Endodermal cell (in vitro differentiated cells): ENCODE results near the gene VGLL1. TPM values are rescaled to one million over a fixed set of nuclear protein-coding genes. Genes with fewer than 3 reads are reported as not detected.

Experiments
- DNase-seq: peaks from one replicate; pipeline ENCODE4 v3.0.0-alpha.2; 2017
- H3K27ac ChIP-seq: 2 replicates; pipeline ENCODE4 v1.5.1; 2013; ENCODE audit warnings: mild to moderate bottlenecking, low read depth, low read length, moderate library complexity
- H3K27me3 ChIP-seq: 2 replicates; pipeline ENCODE4 v1.6.1; 2013; ENCODE audit warnings: mild to moderate bottlenecking, low read length, moderate library complexity; ENCODE audit not compliant: insufficient read depth, control insufficient read depth, poor library complexity, severe bottlenecking
- H3K36me3 ChIP-seq: 2 replicates; pipeline ENCODE4 v1.7.0; 2013; ENCODE audit warnings: mild to moderate bottlenecking, low read length, moderate library complexity; ENCODE audit not compliant: control insufficient read depth, insufficient read depth
- H3K4me1 ChIP-seq: one replicate; pipeline ENCODE4 v1.7.0; 2013; ENCODE audit warnings: low read length; ENCODE audit not compliant: control insufficient read depth, insufficient read depth
- H3K4me3 ChIP-seq: 2 replicates; pipeline ENCODE4 v1.5.1; 2013; ENCODE audit warnings: mild to moderate bottlenecking, low read length, moderate library complexity
- H3K9ac ChIP-seq: 2 replicates; pipeline ENCODE4 v1.6.1; 2013; ENCODE audit warnings: mild to moderate bottlenecking, low read length, moderate library complexity; ENCODE audit not compliant: poor library complexity, severe bottlenecking; ENCODE audit errors: extremely low read depth
- H3K9me3 ChIP-seq: 2 replicates; pipeline ENCODE4 v1.6.1; 2013; ENCODE audit warnings: mild to moderate bottlenecking, low read length, moderate library complexity; ENCODE audit not compliant: control insufficient read depth
- H3K27ac Mint-ChIP-seq: 2 replicates; pipeline ENCODE4 v1.8.0; 2020; ENCODE audit warnings: mixed read lengths
- H3K27me3 Mint-ChIP-seq: 2 replicates; pipeline ENCODE4 v1.8.0; 2021; ENCODE audit warnings: mild to moderate bottlenecking, mixed read lengths; ENCODE audit not compliant: insufficient read depth
- H3K36me3 Mint-ChIP-seq: 2 replicates; pipeline ENCODE4 v1.8.0; 2020; ENCODE audit warnings: low read depth, mixed read lengths
- H3K4me1 Mint-ChIP-seq: 2 replicates; pipeline ENCODE4 v1.8.0; 2020; ENCODE audit warnings: mixed read lengths
- H3K4me3 Mint-ChIP-seq: 2 replicates; pipeline ENCODE4 v1.8.0; 2020; ENCODE audit warnings: mild to moderate bottlenecking, moderate library complexity, mixed read lengths
- H3K9me3 Mint-ChIP-seq: 2 replicates; pipeline ENCODE4 v1.8.0; 2020; ENCODE audit warnings: mild to moderate bottlenecking, mixed read lengths
- CTCF ChIP-seq: fragments of 200-600 bp; sonication (generic); conservative IDR thresholded peaks from 2 replicates; pipeline ENCODE4 v1.5.0; 2021; ENCODE audit warnings: antibody characterized with exemption, mild to moderate bottlenecking
- WGBS, 2 experiments: methylation state at CpG; one replicate each; pipeline versions ENCODE4 v1.1.5 to v1.1.7; 2013; ENCODE audit warnings: missing lambda C conversion rate in 2 of 2, mixed read lengths in 1 of 2; ENCODE audit not compliant: insufficient coverage in 1 of 2, insufficient read length in 1 of 2; 5-methylcytosine and 5-hydroxymethylcytosine counted together
- total RNA-seq, 2 donors: library from RNA; stranded (reverse); fragmentation: NEBNext Ultra II Directional in 1 of 2; extraction: Animal tissue kit (Norgen Biotek cat#: 25700) in 1 of 2; gene quantifications; 2 replicates in 1 of 2; 3 replicates in 1 of 2; pipeline ENCODE4 v1.2.1, GENCODE V29; 2021

VGLL1 gene
- total RNA-seq, 2 donors from 2014 or later = not detected

- WGBS, 2 experiments = 65% methylated on average over 5 of the region's 6 CpGs; no CpG with 5 or more reads in 1 of the 2 experiments
Measured at GRCh38 chrX:136491832-136492231, 40.2 kb upstream of the VGLL1 start.

GRCh38 chrX:136493011-136493410, 39.0 kb upstream of the VGLL1 start:
- no peak for DNase-seq
- Mint-ChIP-seq H3K27ac (no peak overlapping the region), H3K9me3 (peaks cover 42% of the 10 kb centered on the region), H3K4me3 (no peak overlapping the region), H3K36me3 (no peaks in the 10 kb centered on the region), H3K27me3 (peaks cover 14% of the 10 kb centered on the region), H3K4me1 (peaks cover 4% of the 10 kb centered on the region)
- Histone ChIP-seq H3K9me3 (no peaks in the 10 kb centered on the region), H3K9ac (no peak overlapping the region), H3K27me3 (peaks cover 9% of the 10 kb centered on the region), H3K36me3 (no peaks in the 10 kb centered on the region), H3K27ac (no peak overlapping the region), H3K4me1 (no peaks in the 10 kb centered on the region), H3K4me3 (no peak overlapping the region)
- 50 to 63% methylated on average over 1 of the region's 1 CpG for WGBS, 2 experiments
- TF ChIP-seq CTCF = no peak

More at GRCh38 chrX:136491832-136492231, 40.2 kb upstream of the VGLL1 start:
- H3K36me3 Mint-ChIP-seq = no peaks in the 10 kb centered on the region
- no peak overlapping the region for H3K4me3 Mint-ChIP-seq
- peaks cover 4% of the 10 kb centered on the region for H3K4me1 Mint-ChIP-seq
- no peaks in the 10 kb centered on the region for H3K4me1 ChIP-seq
- peak; percentile 60 for TF ChIP-seq CTCF
- peaks cover 16% of the 10 kb centered on the region for H3K27me3 Mint-ChIP-seq
- H3K4me3 ChIP-seq = no peak overlapping the region
- no peak overlapping the region for H3K27ac ChIP-seq
- no peak overlapping the region for H3K27ac Mint-ChIP-seq
- H3K9ac ChIP-seq = no peak overlapping the region
- no peaks in the 10 kb centered on the region for H3K9me3 ChIP-seq
- peaks cover 46% of the 10 kb centered on the region for H3K9me3 Mint-ChIP-seq
- peaks cover 9% of the 10 kb centered on the region for H3K27me3 ChIP-seq
- peak; percentile 49 for DNase-seq
- no peaks in the 10 kb centered on the region for H3K36me3 ChIP-seq

GRCh38 chrX:136495043-136495442, 37.0 kb upstream of the VGLL1 start:
- whole genome bisulfite sequencing, 2 experiments = 80 to 89% methylated on average over 1 to 3 of the region's 4 CpGs
- Mint-ChIP-seq H3K36me3 (peaks cover 3% of the 10 kb centered on the region), H3K27me3 (peaks cover 4% of the 10 kb centered on the region), H3K4me3 (no peak overlapping the region), H3K4me1 (peaks cover 6% of the 10 kb centered on the region), H3K9me3 (peaks cover 45% of the 10 kb centered on the region), H3K27ac (no peak overlapping the region)
- no peak overlapping the region for H3K9ac ChIP-seq
- H3K4me1 ChIP-seq = no peaks in the 10 kb centered on the region
- H3K4me3 ChIP-seq = no peak overlapping the region
- no peak overlapping the region for H3K27ac ChIP-seq
- no peak for DNase-seq
- peaks cover 7% of the 10 kb centered on the region for H3K36me3 ChIP-seq
- H3K9me3 ChIP-seq = no peaks in the 10 kb centered on the region
- TF ChIP-seq CTCF = no peak
- H3K27me3 ChIP-seq = no peaks in the 10 kb centered on the region
